Calu3 (cell line): ENCODE results near the gene PPA1. TPM values are rescaled to one million over a fixed set of nuclear protein-coding genes. Genes with fewer than 3 reads are reported as not detected.
"Not testable (repeated sequence)": the region's sequence is repeated elsewhere in the genome, so short reads cannot be mapped to it uniquely, and the experiment has no call there.

Source experiments
- BruUV-seq: library from RNA; stranded (reverse); fragments of 400-500 nt; replicated peaks from 2 replicates; lab custom pipeline; 2021; lab: Mats Ljungman, UMichigan
- CTCF ChIA-PET: fragments of 300-600 bp; sonication (Branson Sonifier 250); formaldehyde crosslinking; loops from one replicate; lab custom pipeline; 2022; ENCODE audit warnings: antibody characterized with exemption; lab: Charles Lee
- DNase-seq: peaks from one replicate; pipeline ENCODE4 v3.0.0; 2022
- H3K27ac Mint-ChIP-seq: one replicate; pipeline ENCODE4 v1.8.0; 2022; ENCODE audit warnings: mixed read lengths; ENCODE audit not compliant: unreplicated experiment
- H3K27me3 Mint-ChIP-seq: one replicate; pipeline ENCODE4 v1.8.0; 2022; ENCODE audit warnings: mixed read lengths; ENCODE audit not compliant: unreplicated experiment
- H3K36me3 Mint-ChIP-seq: one replicate; pipeline ENCODE4 v1.8.0; 2022; ENCODE audit warnings: mild to moderate bottlenecking, moderate library complexity, mixed read lengths; ENCODE audit not compliant: insufficient read depth, unreplicated experiment
- H3K4me1 Mint-ChIP-seq: one replicate; pipeline ENCODE4 v1.8.0; 2022; ENCODE audit warnings: mild to moderate bottlenecking, low read depth, mixed read lengths; ENCODE audit not compliant: unreplicated experiment
- H3K4me3 Mint-ChIP-seq: one replicate; pipeline ENCODE4 v1.8.0; 2022; ENCODE audit warnings: mild to moderate bottlenecking, low read depth, moderate library complexity, mixed read lengths; ENCODE audit not compliant: unreplicated experiment
- H3K9me3 Mint-ChIP-seq: one replicate; pipeline ENCODE4 v1.8.0; 2022; ENCODE audit warnings: low read depth, mixed read lengths; ENCODE audit not compliant: unreplicated experiment
- intact Hi-C: fragments of 100-400 bp; cut with micrococcal nuclease; formaldehyde crosslinking; loops from one replicate; pipeline ENCODE4 v1.10.0; 2022; ENCODE audit not compliant: unreplicated experiment
- total RNA-seq: library from RNA; stranded (reverse); gene quantifications from 2 replicates; pipeline ENCODE4 v1.2.3, GENCODE V29; 2022
- TF ChIP-seq, protein P1 (sequence below): fragments of 200-600 bp; IDR thresholded peaks from one replicate; pipeline ENCODE4 v1.8.0; 2022; ENCODE audit warnings: antibody characterized with exemption; ENCODE audit not compliant: unreplicated experiment

PPA1 gene
- total RNA-seq, 1 experiment from 2014 or later: 280 TPM

DNA sequence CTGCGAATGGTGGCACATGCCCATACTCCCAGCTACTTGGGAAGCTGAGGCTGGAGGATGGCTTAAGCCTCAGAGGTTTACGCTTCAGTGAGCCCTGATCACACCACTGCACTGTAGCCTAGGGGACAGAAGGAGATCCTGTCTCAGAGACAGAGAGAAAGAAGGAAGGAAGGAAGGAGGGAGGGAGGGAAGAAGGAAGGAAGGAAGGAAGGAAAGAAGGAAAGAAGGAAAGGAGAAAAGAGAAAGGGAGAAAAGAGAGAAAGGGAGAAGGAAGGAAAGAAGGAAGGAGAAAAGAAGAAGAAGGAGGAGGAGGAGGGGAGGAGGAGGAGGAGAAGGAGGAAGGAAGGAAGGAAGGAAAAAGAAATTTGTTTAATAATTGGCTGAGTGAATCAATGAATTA is 49.9 kb downstream of the PPA1 start:
- H3K27ac Mint-ChIP-seq: no peak overlapping the region
- no peak for DNase-seq
- H3K9me3 Mint-ChIP-seq: peaks cover 7% of the 10 kb centered on the region
- no TSS peak for BruUV-seq
- no peaks in the 10 kb centered on the region for H3K4me1 Mint-ChIP-seq
- H3K4me3 Mint-ChIP-seq: no peak overlapping the region
- H3K27me3 Mint-ChIP-seq: peaks cover 40% of the 10 kb centered on the region
- TF ChIP-seq, protein P1, sequence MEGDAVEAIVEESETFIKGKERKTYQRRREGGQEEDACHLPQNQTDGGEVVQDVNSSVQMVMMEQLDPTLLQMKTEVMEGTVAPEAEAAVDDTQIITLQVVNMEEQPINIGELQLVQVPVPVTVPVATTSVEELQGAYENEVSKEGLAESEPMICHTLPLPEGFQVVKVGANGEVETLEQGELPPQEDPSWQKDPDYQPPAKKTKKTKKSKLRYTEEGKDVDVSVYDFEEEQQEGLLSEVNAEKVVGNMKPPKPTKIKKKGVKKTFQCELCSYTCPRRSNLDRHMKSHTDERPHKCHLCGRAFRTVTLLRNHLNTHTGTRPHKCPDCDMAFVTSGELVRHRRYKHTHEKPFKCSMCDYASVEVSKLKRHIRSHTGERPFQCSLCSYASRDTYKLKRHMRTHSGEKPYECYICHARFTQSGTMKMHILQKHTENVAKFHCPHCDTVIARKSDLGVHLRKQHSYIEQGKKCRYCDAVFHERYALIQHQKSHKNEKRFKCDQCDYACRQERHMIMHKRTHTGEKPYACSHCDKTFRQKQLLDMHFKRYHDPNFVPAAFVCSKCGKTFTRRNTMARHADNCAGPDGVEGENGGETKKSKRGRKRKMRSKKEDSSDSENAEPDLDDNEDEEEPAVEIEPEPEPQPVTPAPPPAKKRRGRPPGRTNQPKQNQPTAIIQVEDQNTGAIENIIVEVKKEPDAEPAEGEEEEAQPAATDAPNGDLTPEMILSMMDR: no peak
- intact Hi-C loops: no loop called here
- no peaks in the 10 kb centered on the region for H3K36me3 Mint-ChIP-seq
- CTCF ChIA-PET: no interaction called here

DNA sequence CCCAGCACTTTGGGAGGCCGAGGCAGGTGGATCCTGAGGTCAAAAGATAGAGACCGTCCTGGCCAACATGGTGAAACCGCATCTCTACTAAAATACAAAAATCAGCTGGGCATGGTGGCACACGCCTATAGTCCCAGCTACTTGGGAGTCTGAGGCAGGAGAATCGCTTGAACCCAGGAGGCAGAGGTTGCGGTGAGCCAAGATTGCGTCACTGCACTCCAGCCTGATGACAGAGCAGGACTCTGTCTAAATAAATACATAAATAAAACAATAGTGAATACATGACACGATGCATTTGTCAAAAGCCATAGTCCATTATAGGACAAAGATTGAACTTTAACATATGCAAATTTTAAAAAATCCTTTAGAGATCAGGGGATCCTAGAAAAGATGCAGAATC is 54.0 kb downstream of the PPA1 start:
- CTCF ChIA-PET, BruUV-seq, H3K27ac Mint-ChIP-seq, DNase-seq, intact Hi-C loops, H3K4me1 Mint-ChIP-seq, H3K4me3 Mint-ChIP-seq, H3K9me3 Mint-ChIP-seq, H3K36me3 Mint-ChIP-seq: not testable (repeated sequence)
- peaks cover 22% of the 10 kb centered on the region for H3K27me3 Mint-ChIP-seq

DNA sequence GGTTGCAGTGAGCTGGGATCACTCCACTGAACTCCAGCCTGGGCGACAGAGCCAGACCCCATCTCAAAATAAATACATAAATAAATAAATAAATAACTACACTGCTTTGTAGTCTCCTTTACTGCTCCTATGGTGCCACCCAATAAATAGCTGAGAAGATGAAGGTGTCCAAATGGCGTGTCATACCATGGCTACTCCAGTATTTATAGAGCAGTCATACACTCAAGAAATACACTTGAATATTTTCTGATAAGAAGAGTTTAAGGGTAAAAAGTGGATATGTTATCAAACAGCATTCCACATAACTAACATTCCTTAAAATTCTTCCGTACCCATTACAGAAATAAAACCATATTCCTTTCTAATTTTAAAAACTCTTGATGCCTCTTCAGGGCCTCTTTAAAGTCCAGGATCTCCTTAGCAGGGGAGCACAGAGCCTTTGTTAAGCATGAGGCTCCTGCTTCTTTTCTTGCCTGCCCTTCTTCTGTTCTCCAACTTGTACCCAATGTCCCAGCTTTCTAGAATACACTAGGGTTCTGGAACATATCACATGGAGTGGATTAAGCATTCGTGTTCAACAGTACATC is 55.0 kb downstream of the PPA1 start:
- Mint-ChIP-seq H3K4me1 (no peaks in the 10 kb centered on the region), H3K27ac (no peak overlapping the region), H3K36me3 (no peaks in the 10 kb centered on the region), H3K27me3 (peaks cover 12% of the 10 kb centered on the region), H3K9me3 (peaks cover 7% of the 10 kb centered on the region), H3K4me3 (no peak overlapping the region)
- CTCF ChIA-PET: no interaction called here
- TF ChIP-seq, protein P1: no peak
- intact Hi-C loops: no loop called here
- DNase-seq: no peak
- BruUV-seq: no TSS peak

DNA sequence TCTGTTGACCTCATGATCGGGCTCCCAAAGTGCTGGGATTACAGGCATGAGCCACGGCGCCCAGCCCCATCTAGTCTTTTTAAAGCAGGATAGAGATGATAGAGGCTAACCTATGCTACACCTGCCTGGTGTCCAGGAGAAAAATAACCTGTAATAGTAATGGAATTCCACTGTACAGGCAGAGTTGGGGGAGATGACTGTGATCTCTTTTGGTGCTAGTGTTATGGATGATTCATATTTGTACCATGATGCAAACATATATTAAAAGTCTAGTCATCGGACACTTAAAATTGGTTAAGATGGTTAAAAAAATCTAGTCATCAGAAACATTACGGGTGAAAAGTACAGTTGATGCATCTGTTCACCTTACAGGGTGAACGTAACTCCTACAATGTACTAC is 56.8 kb downstream of the PPA1 start:
- DNase-seq: no peak
- no peak overlapping the region for H3K4me3 Mint-ChIP-seq
- CTCF ChIA-PET: interaction anchor here (0.7 kb wide), 1 partner anchor 201 kb away, joined by 3 read pairs; no protein-coding TSS in a partner anchor
- H3K27me3 Mint-ChIP-seq: no peaks in the 10 kb centered on the region
- no TSS peak for BruUV-seq
- no peak overlapping the region for H3K27ac Mint-ChIP-seq
- peaks cover 7% of the 10 kb centered on the region for H3K9me3 Mint-ChIP-seq
- intact Hi-C loops: no loop called here
- H3K36me3 Mint-ChIP-seq: no peaks in the 10 kb centered on the region
- H3K4me1 Mint-ChIP-seq: no peaks in the 10 kb centered on the region
- TF ChIP-seq, protein P1: no peak

DNA sequence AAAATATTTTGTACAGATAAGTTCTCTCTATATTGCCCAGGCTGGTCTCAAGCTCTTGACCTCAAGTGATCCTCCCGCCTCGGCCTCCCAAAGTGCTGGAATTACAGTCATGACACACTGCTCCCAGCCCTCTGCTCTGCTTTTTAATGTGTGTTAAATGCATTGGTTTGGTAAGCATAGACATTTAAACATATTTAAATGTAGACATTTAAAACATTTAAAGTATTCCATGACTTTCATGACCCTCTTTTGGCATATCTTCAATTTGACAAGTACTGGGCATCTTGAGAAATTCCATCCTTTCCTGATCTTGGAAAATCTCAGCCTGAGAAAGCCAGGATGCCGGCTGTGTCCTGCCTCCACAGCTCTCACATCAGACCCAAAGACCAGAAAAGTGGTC is 57.7 kb downstream of the PPA1 start:
- intact Hi-C loops: no loop called here
- TF ChIP-seq, protein P1: no peak
- H3K36me3 Mint-ChIP-seq: peaks cover 9% of the 10 kb centered on the region
- DNase-seq: no peak
- peaks cover 6% of the 10 kb centered on the region for H3K9me3 Mint-ChIP-seq
- H3K27ac Mint-ChIP-seq: no peak overlapping the region
- no peaks in the 10 kb centered on the region for H3K4me1 Mint-ChIP-seq
- H3K27me3 Mint-ChIP-seq: no peaks in the 10 kb centered on the region
- CTCF ChIA-PET: interaction anchor here (0.6 to 0.7 kb wide), 2 partner anchors 127 to 202 kb away, joined by 3 read pairs; no protein-coding TSS in a partner anchor
- no peak overlapping the region for H3K4me3 Mint-ChIP-seq
- no TSS peak for BruUV-seq
